Transverse colon (tissue), 4 donors: ENCODE measurements around the gene NPAS1. TPM values are rescaled to one million over a fixed set of nuclear protein-coding genes. Genes with fewer than 3 reads are reported as not detected.

Source experiments
- DNase-seq: peaks from one replicate; pipeline ENCODE4 v3.0.0-alpha.2; 2019
- H3K27ac ChIP-seq, 4 donors: fragments of 200-600 bp; sonication (generic); 2 replicates each; pipeline ENCODE4 v1.5.1; 2016 to 2018; ENCODE audit warnings: inconsistent platforms in 4 of 4
- H3K27me3 ChIP-seq: fragments of 200-600 bp; sonication (generic); 2 replicates; pipeline ENCODE4 v1.5.1; 2017; ENCODE audit warnings: inconsistent platforms
- H3K36me3 ChIP-seq, 4 donors: fragments of 200-600 bp; sonication (generic); 2 replicates each; pipeline ENCODE4 v1.5.1; 2017 to 2019; ENCODE audit warnings: inconsistent platforms in 4 of 4
- H3K4me1 ChIP-seq, 4 donors: fragments of 200-600 bp; sonication (generic); 2 replicates each; pipeline ENCODE4 v1.5.1; 2017 to 2020; ENCODE audit warnings: inconsistent platforms in 4 of 4
- H3K4me3 ChIP-seq, 4 donors: fragments of 200-600 bp; sonication (generic); 1 replicate in 1 of 4; 2 replicates in 3 of 4; pipeline versions ENCODE4 v1.5.1 to v1.6.1; 2017 to 2019; ENCODE audit warnings: inconsistent platforms in 4 of 4
- H3K9me3 ChIP-seq, 2 donors: fragments of 200-600 bp; sonication (generic); 2 replicates each; pipeline ENCODE4 v1.5.1; 2017 to 2019; ENCODE audit warnings: inconsistent platforms in 2 of 2
- EP300 ChIP-seq: sonication (generic); formaldehyde crosslinking; IDR thresholded peaks from one replicate; pipeline ENCODE4 v1.6.1; 2017; ENCODE audit warnings: antibody characterized with exemption, low read depth
- POLR2A ChIP-seq: fragments of 450-650 bp; IDR thresholded peaks from one replicate; pipeline ENCODE4 v1.6.1; 2016; ENCODE audit warnings: antibody characterized with exemption, mild to moderate bottlenecking, moderate library complexity
- POLR2AphosphoS5 ChIP-seq, 3 donors: sonication (generic); formaldehyde crosslinking; IDR thresholded peaks; one replicate each; pipeline ENCODE4 v1.6.1; 2016; ENCODE audit warnings: antibody characterized with exemption in 3 of 3
- WGBS, 2 donors: methylation state at CpG; one replicate each; pipeline ENCODE4 v1.1.5; 2018; ENCODE audit warnings: low coverage in 1 of 2; 5-methylcytosine and 5-hydroxymethylcytosine counted together
- in situ Hi-C, 4 donors: fragments of 200-750 bp; cut with MboI; loops; one replicate each; pipeline versions ENCODE4 v1.15.0 to v1.15.1; 2017; ENCODE audit warnings: low sequenced_read_pairs in 3 of 4, low pct_ligation_motif_present in 1 of 4, low pct_unique_long_range_greater_than_20kb in 1 of 4
- intact Hi-C: fragments of 100-400 bp; cut with DNase I; formaldehyde crosslinking; loops from one replicate; pipeline ENCODE4 v1.15.1; 2023; ENCODE audit warnings: low total_unique reads
- total RNA-seq, 4 donors: library from RNA; depleted of rRNA; stranded (reverse); fragments of >200 nt; gene quantifications; one replicate each; pipeline ENCODE4 v1.1.0, GENCODE V29; 2016
- TF ChIP-seq, protein P1 (sequence below), 5 experiments: fragments of 200-600 bp in 3 of 5; fragments of 450-650 bp in 2 of 5; sonication (generic) in 3 of 5; IDR thresholded peaks; 1 replicate in 2 of 5; 2 replicates in 3 of 5; pipeline ENCODE4 v1.5.1; 2016 to 2017; ENCODE audit warnings: antibody characterized with exemption in 5 of 5, inconsistent platforms in 3 of 5, mild to moderate bottlenecking in 2 of 5, moderate library complexity in 1 of 5

Gene NPAS1
- total RNA-seq, 4 donors from 2014 or later: 0.55 to 0.79 TPM; not detected in 2

DNA sequence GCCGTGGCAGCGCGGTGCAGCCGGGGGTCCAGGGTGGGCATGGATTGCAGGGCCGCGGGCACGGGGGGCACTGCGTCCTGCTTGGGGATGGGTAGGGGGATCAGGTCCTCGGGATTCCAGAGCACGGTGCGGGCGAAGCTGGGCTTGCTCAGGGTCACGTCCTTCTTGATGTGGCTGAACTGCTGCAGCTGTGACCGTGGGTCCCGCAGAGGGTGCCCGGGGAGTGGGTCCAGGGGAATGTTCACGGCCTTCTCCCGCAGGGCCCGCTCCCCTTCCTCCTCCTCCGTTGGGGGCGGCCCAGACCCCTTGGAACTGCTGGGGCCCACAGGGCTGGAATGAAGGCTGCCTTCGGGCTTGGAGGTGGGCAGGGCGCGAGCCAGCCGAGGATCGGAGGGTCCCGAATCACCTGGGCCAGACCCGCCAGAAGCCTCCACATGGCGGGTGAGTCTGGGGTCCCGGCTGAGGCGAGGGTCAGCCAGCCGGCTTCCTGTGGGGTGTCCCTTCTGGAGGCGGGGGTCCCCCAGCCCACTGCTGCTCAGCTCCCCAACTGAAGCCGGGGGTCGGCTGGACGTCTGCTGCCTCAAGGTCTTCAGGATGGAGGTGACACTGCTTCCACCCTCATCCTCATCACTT, 47.7 kb downstream of the NPAS1 start:
- no peaks in the 10 kb centered on the region for H3K9me3 ChIP-seq
- no peaks in the 10 kb centered on the region for H3K4me1 ChIP-seq
- no peak overlapping the region for H3K4me3 ChIP-seq
- intact Hi-C loops: no loop called here
- WGBS, 2 donors: 94% methylated on average over 22 of the region's 36 CpGs; no CpG with 5 or more reads in 1 of the 2 donors
- no peak for DNase-seq
- no peak overlapping the region for H3K27ac ChIP-seq
- in situ Hi-C loops: no loop called here
- peaks cover 0 to 48% (median 26%) of the 10 kb centered on the region in 4 donors for H3K36me3 ChIP-seq
- H3K27me3 ChIP-seq: no peaks in the 10 kb centered on the region
- TF ChIP-seq POLR2A: no peak
- TF ChIP-seq, protein P1, sequence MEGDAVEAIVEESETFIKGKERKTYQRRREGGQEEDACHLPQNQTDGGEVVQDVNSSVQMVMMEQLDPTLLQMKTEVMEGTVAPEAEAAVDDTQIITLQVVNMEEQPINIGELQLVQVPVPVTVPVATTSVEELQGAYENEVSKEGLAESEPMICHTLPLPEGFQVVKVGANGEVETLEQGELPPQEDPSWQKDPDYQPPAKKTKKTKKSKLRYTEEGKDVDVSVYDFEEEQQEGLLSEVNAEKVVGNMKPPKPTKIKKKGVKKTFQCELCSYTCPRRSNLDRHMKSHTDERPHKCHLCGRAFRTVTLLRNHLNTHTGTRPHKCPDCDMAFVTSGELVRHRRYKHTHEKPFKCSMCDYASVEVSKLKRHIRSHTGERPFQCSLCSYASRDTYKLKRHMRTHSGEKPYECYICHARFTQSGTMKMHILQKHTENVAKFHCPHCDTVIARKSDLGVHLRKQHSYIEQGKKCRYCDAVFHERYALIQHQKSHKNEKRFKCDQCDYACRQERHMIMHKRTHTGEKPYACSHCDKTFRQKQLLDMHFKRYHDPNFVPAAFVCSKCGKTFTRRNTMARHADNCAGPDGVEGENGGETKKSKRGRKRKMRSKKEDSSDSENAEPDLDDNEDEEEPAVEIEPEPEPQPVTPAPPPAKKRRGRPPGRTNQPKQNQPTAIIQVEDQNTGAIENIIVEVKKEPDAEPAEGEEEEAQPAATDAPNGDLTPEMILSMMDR (IDR thresholded peaks at IDR 0.05): no peak

DNA sequence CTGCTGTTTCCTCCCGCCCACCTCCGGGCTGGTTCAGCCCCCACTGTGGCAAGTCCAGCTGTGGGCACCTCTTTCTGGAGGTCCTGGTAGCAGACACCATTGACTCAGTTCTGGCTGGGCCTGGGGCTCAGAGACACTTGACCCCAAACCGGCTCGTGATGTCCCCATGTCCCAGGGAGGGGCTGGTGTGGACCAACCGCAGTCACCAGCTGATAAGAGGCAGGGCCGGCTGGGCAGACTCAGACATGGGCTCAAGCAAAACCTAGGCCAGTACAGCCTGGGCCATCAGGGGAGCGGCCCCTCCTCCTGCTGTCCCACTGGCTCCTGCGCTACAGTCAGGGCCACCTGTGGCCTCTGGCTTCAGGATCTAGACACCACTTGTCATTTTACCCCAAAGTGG, 48.6 kb downstream of the NPAS1 start:
- Histone ChIP-seq H3K27me3 (no peaks in the 10 kb centered on the region), H3K4me3 (no peak overlapping the region), H3K9me3 (no peaks in the 10 kb centered on the region), H3K27ac (no peak overlapping the region), H3K36me3 (peaks cover 0 to 57% (median 31%) of the 10 kb centered on the region in 4 donors), H3K4me1 (no peaks in the 10 kb centered on the region)
- in situ Hi-C loops (no loop called here), intact Hi-C loops (no loop called here)
- WGBS, 2 donors: 84% methylated on average over 8 of the region's 8 CpGs; no CpG with 5 or more reads in 1 of the 2 donors
- no peak for DNase-seq
- TF ChIP-seq, protein P1 (IDR thresholded peaks at IDR 0.05): no peak
- TF ChIP-seq POLR2A (no peak), EP300 (no peak), POLR2AphosphoS5 (IDR thresholded peaks at IDR 0.05) (no peak)

DNA sequence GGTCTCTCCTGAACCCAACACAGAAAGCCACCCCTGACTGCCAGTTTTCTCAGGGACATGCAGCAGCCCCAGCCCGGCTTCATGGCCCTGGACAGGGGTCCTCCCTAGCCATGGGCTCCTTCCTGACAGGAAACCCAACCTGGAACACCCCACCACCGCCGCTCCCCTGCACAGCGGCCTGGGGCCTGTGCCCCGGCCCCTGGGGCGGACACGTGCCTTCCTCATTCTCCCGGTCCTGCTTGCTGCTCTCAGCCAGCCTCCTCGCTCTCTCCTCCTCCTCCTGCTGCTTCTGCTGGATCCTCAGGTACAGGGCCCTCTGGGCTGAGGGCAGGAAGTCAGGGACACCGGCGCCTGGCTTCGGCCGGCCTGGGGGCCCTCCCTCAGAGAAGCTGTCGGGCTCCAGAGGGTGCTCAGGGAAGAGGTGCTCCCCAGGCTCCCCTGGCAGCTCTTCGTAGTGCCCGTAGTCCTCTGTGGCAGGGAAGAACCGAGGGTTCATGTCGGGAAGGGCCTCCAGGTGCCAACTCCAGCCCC, 49.3 kb downstream of the NPAS1 start:
- TF ChIP-seq, protein P1 (IDR thresholded peaks at IDR 0.05): no peak
- TF ChIP-seq EP300 (no peak), POLR2A (no peak)
- in situ Hi-C loops (no loop called here), intact Hi-C loops (no loop called here)
- peaks cover 0 to 62% (median 31%) of the 10 kb centered on the region in 4 donors for H3K36me3 ChIP-seq
- no peak overlapping the region for H3K27ac ChIP-seq
- WGBS, 2 donors: 92% methylated on average over 18 of the region's 18 CpGs; no CpG with 5 or more reads in 1 of the 2 donors
- no peaks in the 10 kb centered on the region for H3K9me3 ChIP-seq
- DNase-seq: no peak
- no peak overlapping the region for H3K4me3 ChIP-seq
- no peaks in the 10 kb centered on the region for H3K4me1 ChIP-seq
- H3K27me3 ChIP-seq: no peaks in the 10 kb centered on the region

DNA sequence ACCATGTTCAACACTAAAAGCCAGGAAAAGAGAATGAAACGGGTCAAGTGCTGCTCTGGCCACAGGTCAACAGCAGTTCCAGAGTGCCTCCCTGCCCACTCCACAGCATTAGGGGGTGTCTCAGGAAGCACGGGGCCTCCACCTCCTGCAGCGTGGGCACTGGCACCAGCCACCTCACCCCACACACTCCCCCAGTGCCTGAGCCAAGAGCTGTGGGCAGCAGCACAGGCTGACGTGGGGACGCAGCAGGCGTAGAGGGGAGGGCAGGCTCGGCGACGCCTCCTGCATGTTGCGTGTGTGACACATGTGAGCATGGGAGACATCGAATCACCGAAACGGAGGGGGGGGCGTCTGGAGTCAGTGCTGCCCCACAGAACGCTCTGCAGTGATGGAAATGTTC, 50.2 kb downstream of the NPAS1 start:
- H3K9me3 ChIP-seq: no peaks in the 10 kb centered on the region
- TF ChIP-seq, protein P1 (IDR thresholded peaks at IDR 0.05): no peak
- TF ChIP-seq POLR2AphosphoS5 (IDR thresholded peaks at IDR 0.05) (no peak), POLR2A (no peak), EP300 (no peak)
- H3K4me3 ChIP-seq: no peak overlapping the region
- peaks cover 0 to 65% (median 33%) of the 10 kb centered on the region in 4 donors for H3K36me3 ChIP-seq
- 85 to 100% methylated on average over 1 to 12 of the region's 15 CpGs for WGBS, 2 donors
- no peak overlapping the region for H3K27ac ChIP-seq
- no peaks in the 10 kb centered on the region for H3K27me3 ChIP-seq
- in situ Hi-C loops (loop anchor here in 1 of 4 donors (10.0 kb wide), 1 partner anchor 55 kb away; no protein-coding TSS in a partner anchor), intact Hi-C loops (no loop called here)
- DNase-seq: no peak
- H3K4me1 ChIP-seq: no peaks in the 10 kb centered on the region
